Thyroid gland (tissue), 4 donors: ENCODE results near the gene FGF2. TPM values are rescaled to one million over a fixed set of nuclear protein-coding genes. Genes with fewer than 3 reads are reported as not detected.

ENCODE experiments used
- DNase-seq, 2 donors: peaks; one replicate each; pipeline ENCODE4 v3.0.0-alpha.2; 2019
- H3K27ac ChIP-seq, 3 donors: fragments of 200-600 bp; sonication (generic); 1 replicate in 2 of 3; 2 replicates in 1 of 3; pipeline ENCODE4 v1.5.1; 2016 to 2019; ENCODE audit warnings: mild to moderate bottlenecking in 1 of 3, moderate library complexity in 1 of 3
- H3K27me3 ChIP-seq: fragments of 200-600 bp; sonication (generic); one replicate; pipeline ENCODE4 v1.5.1; 2019
- H3K36me3 ChIP-seq, 2 donors: fragments of 200-600 bp; sonication (generic); one replicate each; pipeline ENCODE4 v1.5.1; 2016 to 2019
- H3K4me1 ChIP-seq, 2 donors: fragments of 200-600 bp; sonication (generic); one replicate each; pipeline ENCODE4 v1.5.1; 2017 to 2019
- H3K4me3 ChIP-seq, 3 donors: fragments of 200-600 bp; sonication (generic); replicated peaks in 1 of 3; 1 replicate in 2 of 3; 2 replicates in 1 of 3; pipeline ENCODE4 v1.5.1; 2016; ENCODE audit warnings: mild to moderate bottlenecking in 1 of 3
- H3K9me3 ChIP-seq: fragments of 200-600 bp; sonication (generic); one replicate; pipeline ENCODE4 v1.5.1; 2017
- CTCF ChIP-seq, 6 experiments: fragments of 200-600 bp in 3 of 6; fragments of 450-650 bp in 3 of 6; sonication (generic) in 3 of 6; IDR thresholded peaks; one replicate each; pipeline ENCODE4 v1.5.1; 2016 to 2019; ENCODE audit warnings: antibody characterized with exemption in 6 of 6, mild to moderate bottlenecking in 2 of 6, inconsistent platforms in 1 of 6, moderate library complexity in 1 of 6
- POLR2A ChIP-seq, 2 donors: fragments of 450-650 bp; IDR thresholded peaks; one replicate each; pipeline ENCODE4 v1.6.1; 2017; ENCODE audit warnings: antibody characterized with exemption in 2 of 2, mild to moderate bottlenecking in 2 of 2, moderate library complexity in 1 of 2
- WGBS, 2 donors: methylation state at CpG; one replicate each; pipeline ENCODE4 v1.1.5; 2017; 5-methylcytosine and 5-hydroxymethylcytosine counted together
- intact Hi-C: fragments of 100-400 bp; cut with DNase I; formaldehyde crosslinking; loops from one replicate; pipeline ENCODE4 v1.15.1; 2023
- total RNA-seq, 4 donors: library from RNA; depleted of rRNA; stranded (reverse); fragments of >200 nt; gene quantifications; one replicate each; pipeline ENCODE4 v1.2.3, GENCODE V29; 2016

The FGF2 gene
- total RNA-seq, 4 donors from 2014 or later: 3.0 to 8.9 (median 3.5) TPM

GRCh38 chr4:122788935-122789334, 37.7 kb upstream of the FGF2 start:
- no peak overlapping the region for H3K27ac ChIP-seq
- TF ChIP-seq POLR2A (IDR thresholded peaks at IDR 0.05) (no peak), CTCF (IDR thresholded peaks at IDR 0.05) (no peak)
- no peaks in the 10 kb centered on the region for H3K27me3 ChIP-seq
- no peaks in the 10 kb centered on the region for H3K36me3 ChIP-seq
- no peak for DNase-seq
- H3K4me1 ChIP-seq: peaks cover 0 to 2% of the 10 kb centered on the region in 2 donors
- intact Hi-C loops: no loop called here
- H3K9me3 ChIP-seq: no peaks in the 10 kb centered on the region
- 95 to 96% methylated on average over 4 of the region's 4 CpGs for WGBS, 2 donors
- H3K4me3 ChIP-seq: no peak overlapping the region

- intact Hi-C loops: no loop called here
These were observed 32.8 kb upstream of the FGF2 start for GRCh38 chr4:122793811-122794210.

GRCh38 chr4:122796801-122797404, 29.7 kb upstream of the FGF2 start:
- peaks cover 4 to 11% of the 10 kb centered on the region in 2 donors for H3K4me1 ChIP-seq
- no peak overlapping the region for H3K4me3 ChIP-seq
- H3K27me3 ChIP-seq: no peaks in the 10 kb centered on the region
- DNase-seq: no peak
- intact Hi-C loops: no loop called here
- no peaks in the 10 kb centered on the region for H3K36me3 ChIP-seq
- peak overlapping the region in 1 of 3 donors; percentile 66 for H3K27ac ChIP-seq
- H3K9me3 ChIP-seq: no peaks in the 10 kb centered on the region
- WGBS, 2 donors: 94 to 95% methylated on average over 4 of the region's 4 CpGs
- no peak for TF ChIP-seq POLR2A (IDR thresholded peaks at IDR 0.05)

More at GRCh38 chr4:122793811-122794210, 32.8 kb upstream of the FGF2 start:
- Histone ChIP-seq H3K36me3 (no peaks in the 10 kb centered on the region), H3K4me3 (no peak overlapping the region), H3K27me3 (no peaks in the 10 kb centered on the region), H3K9me3 (no peaks in the 10 kb centered on the region), H3K27ac (no peak overlapping the region), H3K4me1 (peaks cover 4 to 11% of the 10 kb centered on the region in 2 donors)
- TF ChIP-seq POLR2A (IDR thresholded peaks at IDR 0.05): no peak
- no peak for DNase-seq

GRCh38 chr4:122797405-122798094, 29.1 kb upstream of the FGF2 start:
- Histone ChIP-seq H3K9me3 (no peaks in the 10 kb centered on the region), H3K4me3 (no peak overlapping the region), H3K27ac (peak overlapping the region; percentile 13 to 66 (median 18)), H3K4me1 (peaks cover 4 to 11% of the 10 kb centered on the region in 2 donors), H3K27me3 (no peaks in the 10 kb centered on the region), H3K36me3 (no peaks in the 10 kb centered on the region)
- no peak for DNase-seq
- intact Hi-C loops: no loop called here
- no peak for TF ChIP-seq CTCF (IDR thresholded peaks at IDR 0.05)
- TF ChIP-seq POLR2A (IDR thresholded peaks at IDR 0.05): no peak
- WGBS, 2 donors: 92 to 100% methylated on average over 2 of the region's 2 CpGs

GRCh38 chr4:122798101-122798500, 28.5 kb upstream of the FGF2 start:
- Histone ChIP-seq H3K27me3 (no peaks in the 10 kb centered on the region), H3K27ac (peak overlapping the region; percentile 13 to 66 (median 18)), H3K9me3 (no peaks in the 10 kb centered on the region), H3K4me1 (peaks cover 4 to 11% of the 10 kb centered on the region in 2 donors), H3K36me3 (no peaks in the 10 kb centered on the region), H3K4me3 (no peak overlapping the region)
- DNase-seq: peak; percentile 36 to 65
- WGBS, 2 donors: 17 to 24% methylated on average over 5 of the region's 5 CpGs
- intact Hi-C loops: no loop called here
- TF ChIP-seq CTCF (IDR thresholded peaks at IDR 0.05) (no peak), POLR2A (IDR thresholded peaks at IDR 0.05) (no peak)

GRCh38 chr4:122798917-122799316, 27.7 kb upstream of the FGF2 start:
- Histone ChIP-seq H3K4me1 (peaks cover 4 to 11% of the 10 kb centered on the region in 2 donors), H3K36me3 (no peaks in the 10 kb centered on the region), H3K27me3 (no peaks in the 10 kb centered on the region), H3K9me3 (no peaks in the 10 kb centered on the region), H3K4me3 (no peak overlapping the region), H3K27ac (peak overlapping the region in 1 of 3 donors; percentile 66)
- no peak for TF ChIP-seq POLR2A (IDR thresholded peaks at IDR 0.05)
- TF ChIP-seq CTCF (IDR thresholded peaks at IDR 0.05): no peak
- no peak for DNase-seq
- WGBS, 2 donors: 93 to 95% methylated on average over 2 of the region's 2 CpGs
- intact Hi-C loops: no loop called here
